Fibroblast of lung (primary cell): Measurements from ENCODE around the gene TCP11L2.

Experiments
- EZH2 ChIP-seq: IDR thresholded peaks from 2 replicates; pipeline ENCODE4 v1.5.1; 2012; ENCODE audit warnings: low read length, control low read depth, mild to moderate bottlenecking; ENCODE audit errors: missing control alignments
- TF ChIP-seq, protein P1 (sequence below), 2 donors: IDR thresholded peaks in 1 of 2; conservative IDR thresholded peaks in 1 of 2; 1 replicate in 1 of 2; 2 replicates in 1 of 2; pipeline ENCODE4 v1.5.1; 2011 to 2012; ENCODE audit warnings: low read length in 2 of 2, control low read depth in 1 of 2, inconsistent platforms in 1 of 2, low read depth in 1 of 2, mild to moderate bottlenecking in 1 of 2

DNA sequence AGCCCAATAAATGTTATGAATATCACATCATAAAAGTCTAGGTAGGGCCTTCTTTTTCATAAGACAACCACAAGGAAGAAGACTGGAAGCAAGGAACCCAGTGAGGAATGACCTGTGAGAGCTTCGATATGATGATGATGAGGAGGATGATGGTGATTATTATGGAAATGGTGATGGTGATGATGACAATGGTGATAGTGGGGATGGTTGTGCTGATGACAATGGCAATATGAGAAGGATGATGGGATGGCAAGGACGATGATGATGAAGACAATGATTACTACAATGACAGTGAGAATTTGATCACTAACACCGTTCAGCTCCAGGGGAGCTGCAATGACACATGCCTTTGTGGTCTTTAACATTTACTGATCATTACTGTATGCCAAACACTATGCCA, 47.0 kb upstream of the TCP11L2 start:
- TF ChIP-seq, protein P1, sequence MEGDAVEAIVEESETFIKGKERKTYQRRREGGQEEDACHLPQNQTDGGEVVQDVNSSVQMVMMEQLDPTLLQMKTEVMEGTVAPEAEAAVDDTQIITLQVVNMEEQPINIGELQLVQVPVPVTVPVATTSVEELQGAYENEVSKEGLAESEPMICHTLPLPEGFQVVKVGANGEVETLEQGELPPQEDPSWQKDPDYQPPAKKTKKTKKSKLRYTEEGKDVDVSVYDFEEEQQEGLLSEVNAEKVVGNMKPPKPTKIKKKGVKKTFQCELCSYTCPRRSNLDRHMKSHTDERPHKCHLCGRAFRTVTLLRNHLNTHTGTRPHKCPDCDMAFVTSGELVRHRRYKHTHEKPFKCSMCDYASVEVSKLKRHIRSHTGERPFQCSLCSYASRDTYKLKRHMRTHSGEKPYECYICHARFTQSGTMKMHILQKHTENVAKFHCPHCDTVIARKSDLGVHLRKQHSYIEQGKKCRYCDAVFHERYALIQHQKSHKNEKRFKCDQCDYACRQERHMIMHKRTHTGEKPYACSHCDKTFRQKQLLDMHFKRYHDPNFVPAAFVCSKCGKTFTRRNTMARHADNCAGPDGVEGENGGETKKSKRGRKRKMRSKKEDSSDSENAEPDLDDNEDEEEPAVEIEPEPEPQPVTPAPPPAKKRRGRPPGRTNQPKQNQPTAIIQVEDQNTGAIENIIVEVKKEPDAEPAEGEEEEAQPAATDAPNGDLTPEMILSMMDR (conservative IDR thresholded peaks at IDR 0.05 in 1 of 2, IDR thresholded peaks at IDR 0.05 in 1 of 2; ENCODE audit: low read depth in 1 of 2, low read length in 2 of 2): no peak
- no peak for TF ChIP-seq EZH2
